Common myeloid progenitor, CD34-positive (primary cell): ENCODE data around the gene VGLL1.
A peak's percentile ranks its signal among the peaks of the same experiment; 100 is the strongest.

Source experiments
- CTCF ChIA-PET: fragments of 350-600 bp; sonication (Branson Sonifier 250); formaldehyde crosslinking; loops from one replicate; lab custom pipeline; 2021; ENCODE audit warnings: antibody characterized with exemption; lab: Charles Lee
- POLR2A ChIA-PET: fragments of 350-600 bp; sonication (Branson Sonifier 250); formaldehyde crosslinking; loops from one replicate; lab custom pipeline; 2021; ENCODE audit warnings: antibody characterized with exemption; lab: Charles Lee
- DNase-seq, 3 donors: peaks; one replicate each; pipeline versions ENCODE4 v3.0.0 to v3.0.0-alpha.2; 2013
- H3K27ac ChIP-seq, 2 experiments: 1 replicate in 1 of 2; 2 replicates in 1 of 2; pipeline ENCODE4 v1.7.0; 2013; ENCODE audit warnings: inconsistent platforms in 2 of 2, low read length in 2 of 2, mild to moderate bottlenecking in 2 of 2, low read depth in 1 of 2, moderate library complexity in 1 of 2; ENCODE audit not compliant: severe bottlenecking in 2 of 2, insufficient read depth in 1 of 2, poor library complexity in 1 of 2
- H3K27me3 ChIP-seq, 5 experiments: replicated peaks in 2 of 5; 1 replicate in 3 of 5; 2 replicates in 2 of 5; pipeline versions ENCODE4 v1.6.1 to v1.7.0; 2013; ENCODE audit warnings: low read length in 4 of 5, mild to moderate bottlenecking in 2 of 5, moderate library complexity in 2 of 5, inconsistent platforms in 1 of 5; ENCODE audit not compliant: insufficient read depth in 5 of 5, control insufficient read depth in 4 of 5
- H3K36me3 ChIP-seq, 4 experiments: 1 replicate in 2 of 4; 2 replicates in 2 of 4; pipeline versions ENCODE4 v1.6.1 to v1.7.0; 2013; ENCODE audit warnings: low read length in 3 of 4, control low read depth in 1 of 4, mild to moderate bottlenecking in 1 of 4; ENCODE audit not compliant: control insufficient read depth in 4 of 4, insufficient read depth in 4 of 4
- H3K4me1 ChIP-seq, 4 experiments: 1 replicate in 3 of 4; 2 replicates in 1 of 4; pipeline versions ENCODE4 v1.6.1 to v1.7.1; 2013; ENCODE audit warnings: low read length in 3 of 4, mild to moderate bottlenecking in 3 of 4, control low read depth in 1 of 4, inconsistent platforms in 1 of 4, moderate library complexity in 1 of 4; ENCODE audit not compliant: control insufficient read depth in 4 of 4, insufficient read depth in 4 of 4; ENCODE audit errors: control extremely low read depth in 1 of 4
- H3K4me3 ChIP-seq, 7 experiments: 1 replicate in 4 of 7; 2 replicates in 3 of 7; pipeline versions ENCODE4 v1.5.1 to v1.7.0; 2013; ENCODE audit warnings: mild to moderate bottlenecking in 7 of 7, low read length in 6 of 7, moderate library complexity in 6 of 7, inconsistent platforms in 2 of 7, low read depth in 2 of 7, control low read depth in 1 of 7; ENCODE audit not compliant: insufficient read depth in 4 of 7, control insufficient read depth in 1 of 7; ENCODE audit errors: extremely low read depth in 1 of 7
- H3K9me3 ChIP-seq, 5 experiments: 1 replicate in 4 of 5; 2 replicates in 1 of 5; pipeline versions ENCODE4 v1.6.1 to v1.7.1; 2013; ENCODE audit warnings: low read length in 4 of 5, mild to moderate bottlenecking in 2 of 5, inconsistent platforms in 1 of 5, low read depth in 1 of 5, moderate library complexity in 1 of 5; ENCODE audit not compliant: control insufficient read depth in 4 of 5, insufficient read depth in 2 of 5; ENCODE audit errors: control extremely low read depth in 1 of 5
- WGBS: methylation state at CpG from one replicate; pipeline ENCODE4 v1.1.5; 2013; ENCODE audit not compliant: insufficient coverage; 5-methylcytosine and 5-hydroxymethylcytosine counted together

The VGLL1 gene

GRCh38 chrX:136582624-136583023, 50.6 kb downstream of the VGLL1 start:
- ChIA-PET CTCF (interaction anchor here (0.6 kb wide), 1 partner anchor 218 kb away, joined by 3 read pairs; no protein-coding TSS in a partner anchor), POLR2A (no interaction called here)
- Histone ChIP-seq H3K4me1 (peaks cover 0 to 23% (median 15%) of the 10 kb centered on the region in 4 experiments), H3K36me3 (no peaks in the 10 kb centered on the region), H3K27ac (no peak overlapping the region), H3K9me3 (no peaks in the 10 kb centered on the region), H3K27me3 (no peaks in the 10 kb centered on the region), H3K4me3 (no peak overlapping the region)
- no peak for DNase-seq
- 80% methylated on average over 1 of the region's 3 CpGs for WGBS

DNA sequence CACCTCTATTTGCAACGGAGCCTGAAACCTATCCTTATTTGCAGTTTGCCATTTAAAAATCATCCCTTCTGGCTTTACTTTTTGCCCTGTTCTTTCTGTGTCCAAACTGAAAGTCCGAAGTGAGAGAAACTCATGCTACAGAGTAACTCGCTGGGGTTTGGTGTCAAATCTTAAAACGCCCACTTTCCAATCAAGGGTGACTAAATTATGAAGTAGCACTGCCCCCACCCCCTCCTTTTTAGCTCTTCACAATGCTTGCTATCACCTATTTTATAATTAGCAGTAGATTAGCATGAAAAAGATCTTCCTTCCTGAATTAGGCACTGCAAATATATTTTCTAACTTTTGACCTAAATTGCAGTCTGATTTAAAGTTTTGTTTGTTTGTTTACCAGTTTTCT, 52.5 kb downstream of the VGLL1 start:
- 67% methylated on average over 3 of the region's 4 CpGs for WGBS
- Histone ChIP-seq H3K4me1 (peaks cover 0 to 25% (median 15%) of the 10 kb centered on the region in 4 experiments), H3K27me3 (no peaks in the 10 kb centered on the region), H3K36me3 (no peaks in the 10 kb centered on the region), H3K4me3 (no peak overlapping the region), H3K27ac (no peak overlapping the region), H3K9me3 (no peaks in the 10 kb centered on the region)
- DNase-seq, result no peak
- CTCF ChIA-PET, result no interaction called here
- POLR2A ChIA-PET, result no interaction called here

DNA sequence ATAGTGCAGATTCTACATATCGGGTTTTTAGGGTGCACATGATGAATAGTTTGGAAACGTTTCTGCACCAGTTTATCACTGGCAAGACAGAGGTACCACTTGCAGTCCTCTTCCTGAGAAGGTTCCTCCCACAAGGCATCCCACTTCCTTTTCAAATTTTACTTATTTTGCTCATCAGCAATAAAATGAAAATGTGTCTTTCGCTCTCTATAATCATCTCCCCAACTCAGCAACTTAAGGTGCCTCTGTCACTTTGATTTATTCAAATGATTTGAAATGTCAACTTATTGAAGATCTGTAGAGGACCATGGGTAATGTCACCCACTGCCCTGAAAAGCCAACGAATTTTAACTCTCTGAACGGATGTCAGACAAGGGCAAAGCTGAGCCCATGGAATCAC, 53.2 kb downstream of the VGLL1 start:
- WGBS, result 39% methylated on average over 4 of the region's 5 CpGs
- Histone ChIP-seq H3K4me3 (no peak overlapping the region), H3K27ac (no peak overlapping the region), H3K4me1 (peaks cover 0 to 25% (median 15%) of the 10 kb centered on the region in 4 experiments), H3K27me3 (no peaks in the 10 kb centered on the region), H3K36me3 (no peaks in the 10 kb centered on the region), H3K9me3 (no peaks in the 10 kb centered on the region)
- ChIA-PET CTCF (no interaction called here), POLR2A (no interaction called here)
- DNase-seq, result no peak

GRCh38 chrX:136585960-136586359, 53.9 kb downstream of the VGLL1 start:
- Histone ChIP-seq H3K9me3 (no peaks in the 10 kb centered on the region), H3K4me1 (peaks cover 0 to 25% (median 15%) of the 10 kb centered on the region in 4 experiments), H3K4me3 (no peak overlapping the region), H3K27me3 (no peaks in the 10 kb centered on the region), H3K36me3 (no peaks in the 10 kb centered on the region), H3K27ac (no peak overlapping the region)
- ChIA-PET POLR2A (no interaction called here), CTCF (interaction anchor here (1.0 kb wide), 1 partner anchor 9 kb away, joined by 3 read pairs; no protein-coding TSS in a partner anchor)
- WGBS, result 71% methylated on average over 3 of the region's 3 CpGs
- DNase-seq, result no peak

- ChIA-PET POLR2A (no interaction called here), CTCF (interaction anchor here (1.0 kb wide), 1 partner anchor 10 kb away, joined by 3 read pairs; no protein-coding TSS in a partner anchor)
- no peak overlapping the region for H3K27ac ChIP-seq
- H3K4me3 ChIP-seq, result no peak overlapping the region
- DNase-seq, result peak; percentile 34 to 76 (median 65)
- H3K4me1 ChIP-seq, result peaks cover 0 to 25% (median 15%) of the 10 kb centered on the region in 4 experiments
- 13% methylated on average over 3 of the region's 3 CpGs for WGBS
- H3K9me3 ChIP-seq, result no peaks in the 10 kb centered on the region
- no peaks in the 10 kb centered on the region for H3K27me3 ChIP-seq
- H3K36me3 ChIP-seq, result no peaks in the 10 kb centered on the region
These were observed 54.4 kb downstream of the VGLL1 start for GRCh38 chrX:136586386-136586785.

DNA sequence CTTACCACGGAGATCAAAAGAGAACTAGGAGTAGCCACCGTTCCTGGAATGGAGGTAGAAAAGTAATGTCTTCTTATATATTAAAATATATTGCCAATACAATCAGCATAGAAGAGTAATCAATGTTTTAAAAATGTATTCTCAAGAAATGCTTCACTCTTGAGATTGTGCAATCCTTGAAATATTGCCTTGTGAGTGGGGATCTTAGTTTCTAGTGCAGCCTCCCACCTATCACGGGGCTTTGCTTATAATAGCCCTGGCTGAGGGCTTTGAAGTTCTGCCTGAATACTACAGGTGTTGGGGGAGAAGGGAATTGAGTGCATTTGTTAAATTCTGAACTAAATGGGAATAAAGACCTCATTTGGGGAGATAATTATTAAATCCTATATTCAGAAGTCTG, 55.5 kb downstream of the VGLL1 start:
- no peak for DNase-seq
- H3K4me3 ChIP-seq, result no peak overlapping the region
- ChIA-PET CTCF (no interaction called here), POLR2A (no interaction called here)
- H3K9me3 ChIP-seq, result no peaks in the 10 kb centered on the region
- no peaks in the 10 kb centered on the region for H3K36me3 ChIP-seq
- 50% methylated on average over 1 of the region's 3 CpGs for WGBS
- no peaks in the 10 kb centered on the region for H3K27me3 ChIP-seq
- H3K27ac ChIP-seq, result no peak overlapping the region
- H3K4me1 ChIP-seq, result peaks cover 0 to 25% (median 15%) of the 10 kb centered on the region in 4 experiments

- no peak overlapping the region for H3K4me3 ChIP-seq
- peaks cover 0 to 25% (median 15%) of the 10 kb centered on the region in 4 experiments for H3K4me1 ChIP-seq
- no peaks in the 10 kb centered on the region for H3K36me3 ChIP-seq
- no CpG with 5 or more reads among the region's 1 CpG for WGBS
- ChIA-PET POLR2A (no interaction called here), CTCF (no interaction called here)
- no peak for DNase-seq
- no peaks in the 10 kb centered on the region for H3K27me3 ChIP-seq
- H3K9me3 ChIP-seq, result no peaks in the 10 kb centered on the region
- H3K27ac ChIP-seq, result no peak overlapping the region
These were observed 56.0 kb downstream of the VGLL1 start for GRCh38 chrX:136588036-136588435.
